ENCODE measurements around the gene FBXO5. TPM values are rescaled to one million over a fixed set of nuclear protein-coding genes. Genes with fewer than 3 reads are reported as not detected.

The FBXO5 gene
- total and polyA plus RNA-seq, 2 experiments from 2014 or later, result 49.6 to 51.2 TPM

- Mint-ChIP-seq H3K36me3 (ENCODE audit: low read depth) (peaks cover 60% of the 10 kb centered on the region), H3K27me3 (ENCODE audit: insufficient read depth, low read depth, poor library complexity) (peaks cover 2% of the 10 kb centered on the region)
- no peaks in the 10 kb centered on the region for H3K27me3 ChIP-seq (ENCODE audit: insufficient read depth)
Observed at GRCh38 chr6:152978058-152978457, 4.8 kb downstream of the FBXO5 start.

More at GRCh38 chr6:152978058-152978457, 4.8 kb downstream of the FBXO5 start:
- Histone ChIP-seq H3K4me3 (no peak overlapping the region), H3K79me2 (replicated peaks; ENCODE audit: insufficient read depth) (peaks cover 97% of the 10 kb centered on the region), H3F3A (replicated peaks; ENCODE audit: low read depth) (no peaks in the 10 kb centered on the region), H3K4me1 (ENCODE audit: insufficient read depth) (peaks cover 38% of the 10 kb centered on the region), H3K4me2 (peak overlapping the region; percentile 57; the same call in 1 of the 2 replicates), H3K36me3 (ENCODE audit: insufficient read depth) (peaks cover 42% of the 10 kb centered on the region), H2AFZ (no peak overlapping the region), H3K9me2 (ENCODE audit: insufficient read depth) (no peaks in the 10 kb centered on the region), H4K20me1 (replicated peaks; ENCODE audit: insufficient read depth) (peaks cover 77% of the 10 kb centered on the region), H3K27ac (ENCODE audit: low read depth) (no peak overlapping the region)
- H3K27ac Mint-ChIP-seq, result no peak overlapping the region; the same call in none of the 2 replicates
- DNase-seq (ENCODE audit: low spot score), result no peak
- peak overlapping the region; percentile 45; the same call in 1 of the 3 replicates for H3K4me3 Mint-ChIP-seq
- H3K9me3 Mint-ChIP-seq, result no peaks in the 10 kb centered on the region
- ATAC-seq, result no peak
- peaks cover 46% of the 10 kb centered on the region for H3K4me1 Mint-ChIP-seq
- no peak for TF ChIP-seq ZNF114 (CRISPR knock-in tag; IDR thresholded peaks at IDR 0.05)
- TF ChIP-seq JUNB (IDR thresholded peaks at IDR 0.05; ENCODE audit: unreplicated experiment), result no peak
- no peak for TF ChIP-seq CTCF (conservative IDR thresholded peaks at IDR 0.05; ENCODE audit: low read depth in 2 of 2)
- no peak for TF ChIP-seq NANOG (IDR thresholded peaks at IDR 0.05; ENCODE audit: borderline replicate concordance)
- no peak for TF ChIP-seq REST (IDR thresholded peaks at IDR 0.05; ENCODE audit: unreplicated experiment)
- TF ChIP-seq STAT1 (IDR thresholded peaks at IDR 0.05; ENCODE audit: unreplicated experiment), result no peak
- no peak for TF ChIP-seq ZNF331 (CRISPR knock-in tag; IDR thresholded peaks at IDR 0.05; ENCODE audit: low read depth)
- TF ChIP-seq CREB1 (CRISPR knock-in tag; IDR thresholded peaks at IDR 0.05; ENCODE audit: low read depth), result no peak
- TF ChIP-seq EZH2phosphoT487 (IDR thresholded peaks at IDR 0.05; ENCODE audit: unreplicated experiment), result no peak
- no peak for TF ChIP-seq ETS1 (IDR thresholded peaks at IDR 0.05)
- no peak for TF ChIP-seq EZH2 (IDR thresholded peaks at IDR 0.05; ENCODE audit: low read depth, unreplicated experiment)
- TF ChIP-seq ZNF462 (CRISPR knock-in tag; IDR thresholded peaks at IDR 0.05), result no peak
